Left renal pelvis (tissue), 4 donors: ENCODE measurements around the gene IFIH1. TPM values are rescaled to one million over a fixed set of nuclear protein-coding genes. Genes with fewer than 3 reads are reported as not detected.

ENCODE experiments used
- DNase-seq, 4 donors: peaks; one replicate each; pipeline ENCODE4 v3.0.0-alpha.2; 2013; ENCODE audit warnings: low read depth in 4 of 4, low spot score in 3 of 4
- polyA plus RNA-seq, 4 donors: library from polyadenylated mRNA; unstranded; fragments of 120-200 nt; gene quantifications; one replicate each; pipeline ENCODE4 v1.2.1, GENCODE V29; 2013; ENCODE audit not compliant: insufficient read length in 4 of 4

IFIH1 gene
- polyA plus RNA-seq, 4 donors = 4.9 to 8.4 (median 6.4) TPM

DNA sequence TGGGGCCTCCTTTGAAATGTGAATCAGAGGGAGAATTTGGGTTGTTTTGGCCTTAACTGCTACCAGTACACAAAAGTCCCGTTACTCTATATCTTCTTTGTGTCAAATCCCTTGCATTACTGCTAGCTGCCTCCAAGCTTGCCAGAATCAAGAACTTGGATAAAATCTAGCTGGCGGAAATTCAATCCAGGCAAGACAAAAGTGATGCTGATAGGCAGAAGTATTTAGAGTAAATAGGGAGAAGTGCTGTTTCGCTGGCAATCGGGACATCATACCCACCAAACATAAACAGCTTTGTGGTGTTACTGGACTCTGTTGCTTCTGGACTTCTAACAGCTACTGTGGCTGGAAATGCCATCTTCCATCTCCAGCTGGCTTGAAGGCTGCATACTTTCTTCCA is 2.5 kb downstream of the IFIH1 start:
- DNase-seq = no peak

GRCh38 chr2:162312853-162313252 is 5.6 kb downstream of the IFIH1 start:
- DNase-seq = no peak

GRCh38 chr2:162308747-162309503 is 9.6 kb downstream of the IFIH1 start:
- DNase-seq = no peak

DNA sequence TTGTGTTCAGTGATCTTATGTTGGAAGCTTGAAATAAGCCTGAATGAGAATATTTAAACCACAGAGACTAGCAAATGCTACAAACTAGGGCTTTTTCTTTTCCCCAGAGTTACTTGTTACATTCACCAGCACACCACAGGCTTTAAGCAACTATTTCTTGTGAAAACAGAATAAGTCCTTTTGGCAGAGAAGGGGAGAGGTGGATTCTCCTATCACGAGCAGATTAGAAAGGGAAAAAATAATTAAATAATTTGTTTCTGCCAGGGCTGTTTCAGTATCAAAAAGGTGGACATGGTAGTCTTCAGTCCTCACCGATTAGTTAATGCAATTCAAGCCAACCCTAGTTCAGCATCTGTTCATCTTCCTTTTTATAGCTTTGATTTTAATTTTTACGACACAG is 12.6 kb downstream of the IFIH1 start:
- DNase-seq = no peak

DNA sequence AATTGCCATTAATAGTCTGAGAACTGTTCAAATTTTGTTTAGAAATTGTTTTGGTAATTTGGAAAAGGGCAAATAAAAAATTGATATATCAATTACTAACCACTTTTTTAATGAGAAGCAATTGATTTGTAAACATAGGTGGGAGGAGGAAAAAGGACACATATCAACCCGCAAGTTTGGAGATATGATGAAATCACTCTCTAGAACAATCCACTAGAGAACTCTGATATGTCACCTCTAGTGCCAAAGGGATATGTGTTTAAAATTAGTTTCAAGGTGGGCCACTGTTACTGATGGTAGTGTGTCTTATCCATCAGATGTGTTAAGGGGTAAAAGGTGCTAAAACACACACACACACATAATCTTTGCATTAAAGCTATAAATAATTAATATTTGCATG is 16.6 kb downstream of the IFIH1 start:
- DNase-seq = no peak

- peak in 2 of 4 donors; percentile 22 to 32 for DNase-seq
These were observed 17.2 kb downstream of the IFIH1 start for GRCh38 chr2:162301151-162301804.

- no peak for DNase-seq
These were observed 18.2 kb downstream of the IFIH1 start for GRCh38 chr2:162300266-162300665.

DNA sequence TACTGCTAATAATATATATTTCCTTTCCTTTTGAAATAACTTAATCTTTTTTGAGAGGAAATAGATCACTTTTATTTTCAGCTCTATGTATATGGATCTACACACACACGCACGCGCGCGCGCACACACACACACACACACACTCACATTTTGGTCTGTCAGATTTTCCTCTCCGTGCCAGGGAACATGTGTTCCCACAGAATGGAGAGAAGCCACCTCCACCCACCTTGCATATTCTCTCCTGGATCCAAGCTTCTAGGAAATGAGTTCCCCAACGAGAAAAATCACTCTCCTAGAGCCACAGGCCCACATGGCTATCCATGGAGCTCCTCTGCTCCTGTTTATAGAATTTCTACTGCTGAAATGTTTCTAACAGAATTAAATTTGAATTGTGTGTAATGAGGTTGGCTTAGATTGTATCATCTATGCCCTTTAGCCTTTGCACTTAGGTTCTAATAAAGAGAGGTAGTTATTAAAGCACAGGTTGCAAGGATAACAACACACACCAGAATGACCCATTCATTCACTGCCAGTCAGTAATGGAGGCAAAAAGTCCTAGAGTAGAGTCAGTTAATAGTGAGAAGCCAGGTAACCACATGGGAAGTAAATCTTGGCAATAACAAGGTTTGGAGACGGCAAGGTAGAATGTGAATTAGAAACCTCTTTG is 19.7 kb downstream of the IFIH1 start:
- DNase-seq = no peak

DNA sequence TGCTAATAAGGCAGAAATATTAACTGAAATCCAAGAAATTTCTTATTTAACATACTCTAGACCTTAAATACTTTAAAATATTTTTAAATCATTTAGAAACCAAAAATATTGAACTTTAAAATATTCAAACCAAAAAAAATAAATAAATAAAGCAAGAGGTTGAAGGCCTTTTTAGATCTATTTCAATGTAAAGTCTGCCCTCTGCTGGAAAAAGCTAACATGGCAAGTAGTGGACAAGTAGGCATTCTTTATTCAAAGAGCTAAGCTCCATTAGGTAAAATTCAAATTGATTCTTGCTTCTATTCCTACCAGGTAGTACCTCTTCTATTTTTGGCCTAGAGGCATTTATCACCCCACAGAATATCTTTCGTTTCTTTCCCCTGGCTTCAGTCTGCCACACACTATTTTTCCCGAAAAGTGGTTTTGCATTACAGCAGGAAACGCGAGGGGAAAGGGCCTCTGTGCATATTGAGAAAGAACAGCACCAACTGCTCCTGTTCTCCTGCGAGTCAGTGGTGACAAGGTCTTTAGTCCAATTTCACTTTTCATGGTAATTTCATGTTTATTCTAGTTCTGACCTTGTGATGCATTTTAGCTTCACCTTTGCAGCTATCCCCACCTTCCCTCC is 20.4 kb downstream of the IFIH1 start:
- DNase-seq = peak in 3 of 4 donors; percentile 53 to 59 (median 54)

- DNase-seq = no peak
These were observed 23.5 kb downstream of the IFIH1 start for GRCh38 chr2:162295009-162295408.

GRCh38 chr2:162293122-162293786 is 25.2 kb downstream of the IFIH1 start:
- no peak for DNase-seq

GRCh38 chr2:162291748-162292147 is 26.7 kb downstream of the IFIH1 start:
- DNase-seq = no peak

DNA sequence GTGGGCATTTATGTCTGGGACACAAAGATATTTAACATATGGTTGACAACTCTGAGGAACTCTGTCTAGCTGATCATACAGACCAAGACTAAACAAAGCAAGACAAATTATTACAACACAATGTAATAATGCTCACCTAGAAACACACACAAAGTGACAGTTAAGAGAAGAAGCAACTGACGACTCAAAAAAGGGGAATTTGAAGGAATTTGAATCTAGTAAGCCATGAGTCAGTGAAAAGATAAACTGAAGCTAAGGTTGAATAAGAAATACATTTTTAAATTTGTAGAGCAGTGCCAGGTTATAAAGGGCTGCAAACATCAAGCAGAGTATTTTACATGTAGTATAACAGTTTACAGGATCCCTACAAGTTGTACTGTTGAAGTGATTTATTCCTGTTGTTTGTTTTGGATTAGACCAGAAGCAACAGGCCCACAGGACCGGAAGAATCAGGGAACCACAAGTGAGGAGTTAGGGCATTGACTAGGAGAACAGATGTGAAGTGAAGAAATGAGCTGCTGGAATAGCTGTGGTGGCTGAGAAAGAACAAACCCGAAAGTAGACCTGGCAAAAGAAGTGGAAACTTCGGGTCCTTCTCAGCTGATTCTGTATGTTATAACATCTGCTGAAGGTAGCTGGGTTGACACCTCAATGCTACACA is 35.6 kb downstream of the IFIH1 start:
- no peak for DNase-seq

DNA sequence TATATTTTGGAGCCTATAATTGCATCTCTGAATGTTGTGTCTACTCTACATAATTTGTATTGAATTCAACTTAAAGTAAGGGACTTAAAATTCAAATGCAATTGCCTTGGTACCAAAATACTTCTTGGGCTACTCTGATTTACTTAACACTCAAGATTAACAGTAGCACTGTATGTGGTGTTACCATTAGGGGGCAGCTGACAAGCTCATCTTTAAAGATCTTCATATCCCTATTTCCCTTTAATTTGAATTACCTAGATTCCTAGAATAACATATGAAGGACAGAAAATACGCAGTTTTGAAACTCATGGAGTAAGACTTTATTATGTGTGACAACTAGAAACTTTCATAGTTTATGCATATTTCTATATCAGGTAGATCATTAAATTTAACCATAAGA is 37.8 kb downstream of the IFIH1 start:
- DNase-seq = no peak

- DNase-seq = no peak
These were observed 41.1 kb downstream of the IFIH1 start for GRCh38 chr2:162277381-162277780.

- DNase-seq = no peak
These were observed 50.5 kb downstream of the IFIH1 start for GRCh38 chr2:162267996-162268395.

DNA sequence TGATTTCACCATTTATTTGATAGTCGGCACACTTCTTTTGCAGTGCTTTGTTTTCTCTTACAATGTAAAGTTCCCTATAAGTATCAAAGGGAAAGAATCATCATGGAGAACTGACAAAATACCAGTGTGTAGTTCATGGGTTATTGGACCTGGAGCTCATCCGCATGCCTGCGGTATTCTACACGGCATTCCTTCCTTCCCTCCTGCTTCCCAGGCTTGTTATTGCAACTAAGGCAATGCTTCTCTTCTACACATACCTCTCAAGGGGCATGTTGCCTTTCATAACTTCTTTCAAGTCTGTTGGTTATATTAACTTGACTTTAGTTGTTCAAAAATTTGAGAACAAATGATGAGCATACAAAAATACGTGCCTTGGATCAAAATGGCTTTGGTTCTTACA is 51.0 kb downstream of the IFIH1 start:
- DNase-seq = no peak

- DNase-seq = no peak
These were observed 52.1 kb downstream of the IFIH1 start for GRCh38 chr2:162266460-162266760.

DNA sequence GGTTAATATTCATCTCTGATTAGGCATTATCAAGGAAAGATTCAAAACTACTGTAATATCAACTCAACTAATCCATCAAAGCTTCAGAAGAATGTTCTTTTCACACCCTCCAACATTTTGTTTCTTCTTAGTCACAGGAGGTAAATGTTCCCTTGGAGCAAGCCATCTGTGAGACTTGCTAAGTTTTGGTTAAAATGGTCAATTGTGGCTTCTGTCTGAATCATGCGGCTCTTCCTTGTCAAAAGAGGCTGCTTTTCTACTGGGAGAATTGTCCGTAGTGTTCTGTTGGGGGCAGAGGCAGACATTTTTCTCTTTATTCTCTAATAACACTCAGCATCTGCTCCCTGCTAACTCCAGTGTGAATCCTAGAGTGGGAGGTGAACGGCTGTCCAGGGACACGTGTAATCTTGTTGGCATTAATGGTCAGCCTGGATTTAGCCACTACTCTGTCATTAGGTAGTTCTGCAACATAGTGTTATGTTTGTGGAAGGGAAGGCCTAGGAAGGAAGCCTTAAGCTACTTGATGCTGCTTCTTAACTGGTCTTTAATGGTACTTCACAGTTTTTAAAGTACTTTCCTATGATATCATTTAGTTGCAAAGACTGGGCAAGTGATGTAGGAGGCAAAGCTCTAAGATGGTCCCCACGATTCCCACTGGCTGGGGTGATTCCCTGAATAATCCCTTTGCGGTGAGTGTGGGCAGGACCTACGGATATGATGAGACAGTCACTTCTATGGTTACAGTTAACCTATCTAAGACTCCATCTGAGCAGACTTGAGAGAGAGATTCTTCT is 52.6 kb downstream of the IFIH1 start:
- no peak for DNase-seq
